K562 (cell line): ENCODE results near the gene ELMOD1. TPM values are rescaled to one million over a fixed set of nuclear protein-coding genes. Genes with fewer than 3 reads are reported as not detected.

ENCODE experiments used
- ATAC-seq: fragments of 200-7000 bp; cut with Tn5 transposase; 3 replicates; pipeline ENCODE4 v1.9.1; 2020; ENCODE audit warnings: moderate library complexity
- BruUV-seq: library from RNA; stranded (reverse); fragments of 400-500 nt; replicated peaks from 2 replicates; lab custom pipeline; 2021; lab: Mats Ljungman, UMichigan
- CTCF ChIA-PET: fragments of 300-600 bp; formaldehyde crosslinking; extraction: SDS; loops from one replicate; lab custom pipeline; 2021; ENCODE audit warnings: low intra/inter-chr PET ratio; lab: Yijun Ruan, JAX
- POLR2A ChIA-PET: fragments of 300-600, 350-650 bp; sonication (Branson Sonifier 250); formaldehyde crosslinking; extraction: SDS; loops from one replicate; lab custom pipeline; 2021; ENCODE audit warnings: antibody characterized with exemption, inconsistent platforms; lab: Yijun Ruan, JAX
- DNase-seq, 4 experiments: peaks; one replicate each; pipeline versions ENCODE4 v3.0.0 to v3.0.0-alpha.2; 2011 to 2018; ENCODE audit warnings: low spot score in 3 of 4, mixed read lengths in 3 of 4; ENCODE audit errors: extremely low read depth in 1 of 4
- FAIRE-seq: peaks from 2 replicates; lab custom pipeline; 2011; peaks lifted over from hg19 to GRCh38; lab: Jason Lieb, UNC
- H2AFZ ChIP-seq: 2 replicates; pipeline ENCODE4 v1.6.0; 2011; ENCODE audit warnings: low read depth, low read length, control low read depth, inconsistent platforms
- H3K27ac ChIP-seq: fragments of 200-600 bp; 3 replicates; pipeline ENCODE4 v1.8.0; 2011; ENCODE audit warnings: low read depth, mild to moderate bottlenecking, control low read depth, inconsistent platforms, low read length, moderate library complexity, mixed read lengths; ENCODE audit errors: extremely low read depth
- H3K27me3 ChIP-seq, 2 experiments: fragments of 300-600 bp in 1 of 2; 2 replicates in 1 of 2; 3 replicates in 1 of 2; pipeline versions ENCODE4 v1.6.0 to v1.8.0; 2011; ENCODE audit warnings: inconsistent platforms in 2 of 2, low read length in 2 of 2, mild to moderate bottlenecking in 1 of 2, mixed read lengths in 1 of 2, moderate library complexity in 1 of 2; ENCODE audit not compliant: control insufficient read depth in 2 of 2, insufficient read depth in 2 of 2
- H3K36me3 ChIP-seq: fragments of 300-600 bp; 3 replicates; pipeline ENCODE4 v1.8.0; 2011; ENCODE audit warnings: mild to moderate bottlenecking, low read length, inconsistent platforms; ENCODE audit not compliant: control insufficient read depth, insufficient read depth
- H3K4me1 ChIP-seq, 2 experiments: fragments of 200-600 bp in 1 of 2; replicated peaks in 1 of 2; 2 replicates in 1 of 2; 3 replicates in 1 of 2; pipeline versions ENCODE4 v1.5.1 to v1.8.0; 2011; ENCODE audit warnings: inconsistent platforms in 2 of 2, low read length in 2 of 2, mild to moderate bottlenecking in 1 of 2, mixed read lengths in 1 of 2, moderate library complexity in 1 of 2; ENCODE audit not compliant: control insufficient read depth in 2 of 2, insufficient read depth in 2 of 2
- H3K4me2 ChIP-seq: 2 replicates; pipeline ENCODE4 v1.6.1; 2011; ENCODE audit warnings: low read length, control low read depth, inconsistent platforms, mixed read lengths; ENCODE audit not compliant: insufficient read depth
- H3K4me3 ChIP-seq: fragments of 200-600 bp; sonication (generic), shearing (Covaris generic); 2 replicates; pipeline ENCODE4 v1.5.1; 2016; ENCODE audit warnings: control low read depth, inconsistent platforms
- H3K79me2 ChIP-seq: fragments of 200-600 bp; 3 replicates; pipeline ENCODE4 v1.8.0; 2011; ENCODE audit warnings: low read length, inconsistent platforms; ENCODE audit not compliant: control insufficient read depth, insufficient read depth
- H3K9ac ChIP-seq, 2 experiments: 2 replicates each; pipeline versions ENCODE4 v1.6.0 to v1.6.1; 2011; ENCODE audit warnings: low read depth in 2 of 2, low read length in 2 of 2, control low read depth in 1 of 2, inconsistent platforms in 1 of 2, mild to moderate bottlenecking in 1 of 2, mixed read lengths in 1 of 2; ENCODE audit not compliant: insufficient read depth in 1 of 2
- H3K9me1 ChIP-seq: one replicate; pipeline ENCODE4 v1.6.0; 2011; ENCODE audit warnings: inconsistent platforms, mild to moderate bottlenecking, low read length, moderate library complexity; ENCODE audit not compliant: control insufficient read depth, insufficient read depth
- H3K9me3 ChIP-seq: replicated peaks from 2 replicates; pipeline ENCODE4 v1.5.1; 2011; ENCODE audit warnings: low read depth, low read length, inconsistent platforms; ENCODE audit not compliant: control insufficient read depth, insufficient read depth
- H4K20me1 ChIP-seq: replicated peaks from 2 replicates; pipeline ENCODE4 v1.6.1; 2011; ENCODE audit warnings: low read length, inconsistent platforms, mixed read lengths; ENCODE audit not compliant: control insufficient read depth, insufficient read depth
- TSHZ1 ChIP-seq: fragments of 250-450 bp; sonication (Bioruptor Pico); IDR thresholded peaks from 2 replicates; pipeline ENCODE4 v1.4.0; 2020; ENCODE audit warnings: mild to moderate bottlenecking, moderate library complexity
- WGBS: fragments of 100-300 bp; shearing (Covaris generic); methylation state at CpG from one replicate; pipeline ENCODE4 v1.1.6; 2016; ENCODE audit warnings: low coverage, mixed read lengths; ENCODE audit not compliant: insufficient coverage; ENCODE audit errors: missing lambda C conversion rate; 5-methylcytosine and 5-hydroxymethylcytosine counted together
- in situ Hi-C: fragments of 300-500 bp; cut with MboI; formaldehyde crosslinking; loops from 4 replicates; pipeline ENCODE4 v1.15.0; 2018; ENCODE audit warnings: inconsistent platforms, mixed read lengths
- intact Hi-C: fragments of 100-400 bp; cut with micrococcal nuclease; formaldehyde crosslinking; loops from 2 replicates; pipeline ENCODE4 v1.14.2; 2022
- polyA plus RNA-seq, 8 experiments: library from polyadenylated mRNA; depleted of rRNA in 4 of 8; stranded (reverse) in 5 of 8; unstranded in 3 of 8; fragments of >200 nt; fragmentation: Nextera tagmentation in 2 of 8; fragmentation: Illumina TruSeq in 1 of 8; extraction: Ambion mirVana in 2 of 8; extraction: Trizol in 1 of 8; gene quantifications; 2 replicates each; pipeline versions ENCODE4 v1.2.1 to v1.2.3, GENCODE V29; 2011 to 2014; ENCODE audit warnings: inconsistent platforms in 1 of 8, missing spikeins in 1 of 8
- total RNA-seq, 7 experiments: library from RNA; depleted of rRNA in 6 of 7; stranded (reverse); fragments of >200 nt in 6 of 7; fragmentation: Illumina TruSeq in 2 of 7; extraction: Trizol in 2 of 7; gene quantifications; 2 replicates each; pipeline versions ENCODE4 v1.2.1 to v1.2.3, GENCODE V29; 2011 to 2021; ENCODE audit warnings: low replicate concordance in 1 of 7
- TF ChIP-seq, protein P1 (sequence below): sonication (generic); formaldehyde crosslinking; IDR thresholded peaks from 2 replicates; pipeline ENCODE4 v1.8.1; 2023; ENCODE audit warnings: mild to moderate bottlenecking, missing genetic modification reagents

ELMOD1 gene
- total and polyA plus RNA-seq, 9 of the 15 experiments (the other 6 are each of a cell fraction or from before 2014, with no cell fraction given): not detected

GRCh38 chr11:107683061-107683460 is 92.1 kb downstream of the ELMOD1 start:
- no peak for ATAC-seq
- ChIA-PET CTCF (no interaction called here), POLR2A (interaction anchor here (1.6 kb wide), 1 partner anchor 12 kb away, joined by 6 read pairs; no protein-coding TSS in a partner anchor)
- no peak for DNase-seq
- Histone ChIP-seq H3K4me1 (no peaks in the 10 kb centered on the region), H3K9ac (no peak overlapping the region), H3K4me3 (no peak overlapping the region), H3K36me3 (no peaks in the 10 kb centered on the region), H3K27me3 (peaks cover 3 to 5% of the 10 kb centered on the region in 2 experiments; a peak in 4 of 5 replicates), H3K4me2 (no peak overlapping the region), H2AFZ (no peak overlapping the region), H3K9me3 (no peaks in the 10 kb centered on the region), H3K9me1 (no peaks in the 10 kb centered on the region), H3K27ac (no peak overlapping the region), H4K20me1 (no peaks in the 10 kb centered on the region), H3K79me2 (no peaks in the 10 kb centered on the region)
- BruUV-seq: no TSS peak
- intact Hi-C loops (loop anchor here (10.0 kb wide), 1 partner anchor 92 kb away; no protein-coding TSS in a partner anchor), in situ Hi-C loops (loop anchor here (10.0 kb wide), 1 partner anchor 128 kb away; no protein-coding TSS in a partner anchor)
- WGBS: 3% methylated on average over 2 of the region's 2 CpGs
- no peak for FAIRE-seq
- TF ChIP-seq, protein P1, sequence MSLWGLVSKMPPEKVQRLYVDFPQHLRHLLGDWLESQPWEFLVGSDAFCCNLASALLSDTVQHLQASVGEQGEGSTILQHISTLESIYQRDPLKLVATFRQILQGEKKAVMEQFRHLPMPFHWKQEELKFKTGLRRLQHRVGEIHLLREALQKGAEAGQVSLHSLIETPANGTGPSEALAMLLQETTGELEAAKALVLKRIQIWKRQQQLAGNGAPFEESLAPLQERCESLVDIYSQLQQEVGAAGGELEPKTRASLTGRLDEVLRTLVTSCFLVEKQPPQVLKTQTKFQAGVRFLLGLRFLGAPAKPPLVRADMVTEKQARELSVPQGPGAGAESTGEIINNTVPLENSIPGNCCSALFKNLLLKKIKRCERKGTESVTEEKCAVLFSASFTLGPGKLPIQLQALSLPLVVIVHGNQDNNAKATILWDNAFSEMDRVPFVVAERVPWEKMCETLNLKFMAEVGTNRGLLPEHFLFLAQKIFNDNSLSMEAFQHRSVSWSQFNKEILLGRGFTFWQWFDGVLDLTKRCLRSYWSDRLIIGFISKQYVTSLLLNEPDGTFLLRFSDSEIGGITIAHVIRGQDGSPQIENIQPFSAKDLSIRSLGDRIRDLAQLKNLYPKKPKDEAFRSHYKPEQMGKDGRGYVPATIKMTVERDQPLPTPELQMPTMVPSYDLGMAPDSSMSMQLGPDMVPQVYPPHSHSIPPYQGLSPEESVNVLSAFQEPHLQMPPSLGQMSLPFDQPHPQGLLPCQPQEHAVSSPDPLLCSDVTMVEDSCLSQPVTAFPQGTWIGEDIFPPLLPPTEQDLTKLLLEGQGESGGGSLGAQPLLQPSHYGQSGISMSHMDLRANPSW (CRISPR knock-in tag): no peak
- no peak for TF ChIP-seq TSHZ1
